GM18505 (cell line): ENCODE data around the gene SPAG5.

Experiments
- ATAC-seq: cut with Tn5 transposase; IDR thresholded peaks from one replicate; pipeline ENCODE4 v1.9.1; 2021; ENCODE audit not compliant: unreplicated experiment
- POLR2A ChIP-seq: IDR thresholded peaks from 4 replicates; pipeline ENCODE4 v1.6.1; 2011; ENCODE audit warnings: borderline replicate concordance; ENCODE audit not compliant: insufficient read depth, insufficient read length; ENCODE audit errors: extremely low read depth

SPAG5 gene

DNA sequence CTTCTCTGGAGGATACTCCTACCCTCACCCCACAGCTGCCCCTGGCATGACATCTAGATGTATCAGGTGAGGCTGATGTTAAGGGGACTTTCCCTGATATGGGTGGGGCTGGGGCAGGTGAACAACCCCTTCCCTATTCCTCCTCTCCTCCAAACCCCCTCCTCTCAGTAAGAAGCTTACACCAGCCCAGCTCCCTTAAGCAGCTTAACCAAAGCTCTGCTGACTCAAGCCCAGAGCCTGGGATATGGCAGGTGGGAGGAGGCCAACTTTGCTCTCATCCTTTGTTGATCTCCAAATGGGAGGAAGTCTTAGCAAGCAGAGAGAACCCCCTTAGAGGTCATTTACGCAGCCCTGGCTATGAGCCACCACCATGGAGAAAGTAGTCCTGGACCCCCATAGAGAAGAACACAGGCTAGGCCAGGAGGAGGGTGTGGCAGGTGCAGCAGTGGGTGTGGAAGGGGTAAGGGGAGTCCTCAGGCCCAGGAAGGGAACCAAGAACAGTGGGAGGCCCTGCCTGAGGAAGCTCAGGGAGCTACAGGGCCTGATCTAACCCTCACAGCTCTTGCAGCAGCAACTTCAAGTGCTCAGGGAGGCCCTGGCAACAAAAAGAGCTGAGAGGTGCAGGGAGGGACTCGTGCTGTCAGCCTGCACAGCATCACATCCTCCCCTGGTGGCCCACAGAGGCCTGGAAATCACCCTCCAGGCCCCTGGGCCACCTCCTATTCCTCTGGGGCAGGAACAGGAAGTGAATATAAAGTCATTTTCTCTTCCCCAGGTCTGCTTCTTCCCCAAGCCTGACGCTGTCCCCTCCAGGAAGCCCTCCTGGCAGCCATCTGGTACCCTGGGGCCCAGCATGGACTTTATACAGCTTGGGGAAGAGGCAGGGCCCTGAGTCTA is 49.3 kb downstream of the SPAG5 start:
- ATAC-seq: no peak
- peak; percentile 45 for TF ChIP-seq POLR2A

DNA sequence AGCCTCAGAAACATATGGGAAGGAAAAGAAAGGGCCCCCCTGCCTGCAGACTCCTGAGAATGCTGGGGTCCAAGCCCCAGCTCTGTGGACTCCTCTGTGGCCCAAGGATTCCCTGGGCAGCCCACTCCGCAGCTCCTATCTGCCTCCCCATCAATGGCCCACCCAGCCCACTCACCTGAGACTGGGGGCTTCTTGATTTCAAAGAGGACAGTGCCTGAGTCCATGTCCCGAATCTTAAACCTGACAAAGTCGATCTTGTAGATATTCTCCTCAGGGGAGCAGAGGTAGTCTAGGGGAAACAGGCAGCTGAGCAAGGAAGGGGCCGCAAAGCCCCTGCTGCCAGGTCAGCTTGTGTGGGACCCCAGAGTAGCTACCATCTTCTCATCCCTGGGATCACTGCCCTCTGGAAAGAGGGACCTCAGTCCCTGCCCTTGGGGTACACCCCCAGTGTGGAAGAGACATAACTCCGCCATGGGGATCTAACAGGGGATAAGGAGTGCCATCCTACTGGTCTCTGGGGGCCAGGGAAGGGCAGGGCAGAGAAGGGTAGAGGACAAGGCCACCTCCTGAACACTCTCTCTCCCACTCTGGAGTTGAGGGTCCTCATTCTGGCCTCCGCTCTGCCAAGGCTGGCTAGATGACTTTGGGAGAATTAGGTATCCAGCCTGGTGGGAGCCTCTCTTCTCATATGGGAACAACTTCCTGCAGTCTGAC is 50.3 kb downstream of the SPAG5 start:
- ATAC-seq: no peak
- no peak for TF ChIP-seq POLR2A

DNA sequence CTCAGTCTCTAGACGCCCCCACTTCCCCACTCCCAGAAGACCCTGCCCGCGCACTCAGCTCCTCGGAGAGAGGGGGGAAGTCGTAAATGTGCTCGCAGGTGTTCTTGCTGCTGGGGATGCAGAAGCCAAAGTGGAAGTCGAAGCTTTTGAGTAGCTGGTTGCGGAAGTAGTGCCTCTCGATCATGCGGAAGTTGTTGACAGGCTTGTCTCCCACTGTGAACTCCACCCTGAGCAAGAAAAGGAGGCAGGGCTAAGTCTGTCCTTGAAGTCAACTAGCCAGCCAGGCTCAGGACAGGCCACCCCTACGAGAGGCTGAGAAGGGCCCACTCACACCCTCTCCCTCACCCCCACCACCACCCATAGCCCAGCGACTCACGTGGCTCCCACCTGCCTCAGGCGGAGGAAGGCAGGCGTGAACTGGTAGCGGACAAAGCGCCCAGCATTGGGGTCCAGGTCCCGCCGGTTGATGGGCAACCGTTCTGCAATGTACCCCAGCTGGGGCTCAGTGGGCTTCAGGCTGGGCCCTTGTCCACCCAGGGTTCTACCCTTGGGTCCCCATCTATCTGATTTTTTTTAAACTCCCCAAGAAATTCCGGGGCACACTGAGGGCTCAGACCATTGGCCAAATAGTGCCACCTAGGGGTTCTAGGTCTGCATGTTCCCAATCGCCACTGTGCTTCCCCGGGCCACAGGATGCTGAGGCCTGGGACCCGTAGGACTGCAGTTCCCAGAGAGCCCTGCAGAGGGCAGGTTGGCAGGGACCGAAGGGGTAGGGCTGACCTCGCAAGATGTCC is 51.0 kb downstream of the SPAG5 start:
- peak; percentile 55 for TF ChIP-seq POLR2A
- peak; percentile 31 for ATAC-seq

DNA sequence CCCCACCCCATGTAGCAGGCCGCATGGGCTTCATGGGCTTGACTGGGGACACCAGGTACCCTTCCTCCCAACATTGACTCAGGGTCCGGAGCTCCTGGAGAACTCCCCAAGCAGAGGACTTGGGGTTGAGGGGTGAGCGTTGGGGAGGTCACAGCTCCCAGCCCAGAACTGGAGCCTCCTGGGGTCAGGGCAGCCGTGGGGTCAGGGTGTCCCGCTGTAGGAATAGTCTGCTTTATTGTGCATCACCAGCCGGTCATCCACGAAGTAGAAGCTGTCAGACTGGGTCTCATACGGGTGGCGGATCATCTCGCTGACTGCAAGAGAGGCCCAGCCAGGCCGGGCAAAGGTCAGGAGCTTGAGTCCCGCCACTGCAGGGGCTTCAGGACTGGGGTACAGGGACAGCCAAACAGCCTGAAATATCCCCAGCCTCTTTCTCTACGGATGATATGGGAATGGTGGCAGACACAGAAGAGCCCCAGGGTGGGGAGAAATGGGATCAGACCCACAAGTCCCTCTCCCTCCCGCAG is 51.7 kb downstream of the SPAG5 start:
- TF ChIP-seq POLR2A: no peak
- no peak for ATAC-seq

DNA sequence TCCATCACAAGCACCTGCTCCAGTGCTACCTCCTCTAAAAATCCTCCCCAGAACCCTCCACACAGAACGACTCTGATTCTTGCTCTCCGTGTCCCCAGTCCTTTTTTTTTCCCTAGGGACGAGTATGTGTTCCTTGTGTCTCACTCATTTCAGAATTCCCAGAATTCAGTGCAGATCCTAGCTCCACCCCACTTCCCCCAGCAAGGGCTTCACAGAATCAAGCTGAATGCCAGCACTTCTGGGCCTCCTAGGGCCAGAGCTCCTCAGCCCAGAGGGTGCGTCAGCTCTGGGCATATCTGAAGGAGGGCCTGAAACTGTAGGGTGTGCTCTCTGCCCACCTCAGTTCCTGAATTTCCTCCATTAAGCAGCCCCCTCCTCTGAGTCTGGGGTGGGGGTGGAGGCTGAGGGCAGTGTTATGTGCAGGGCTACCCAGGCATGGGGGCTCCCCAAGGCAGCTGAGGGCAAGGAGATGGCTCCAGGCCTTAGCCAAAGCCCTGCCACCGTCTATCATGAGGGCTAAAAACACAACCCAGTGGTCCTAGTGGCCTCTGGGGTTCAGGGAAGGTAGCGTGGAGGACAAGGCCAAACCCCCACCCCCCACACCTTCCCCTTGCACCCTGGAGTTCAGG is 52.9 kb downstream of the SPAG5 start:
- TF ChIP-seq POLR2A: no peak
- ATAC-seq: no peak

DNA sequence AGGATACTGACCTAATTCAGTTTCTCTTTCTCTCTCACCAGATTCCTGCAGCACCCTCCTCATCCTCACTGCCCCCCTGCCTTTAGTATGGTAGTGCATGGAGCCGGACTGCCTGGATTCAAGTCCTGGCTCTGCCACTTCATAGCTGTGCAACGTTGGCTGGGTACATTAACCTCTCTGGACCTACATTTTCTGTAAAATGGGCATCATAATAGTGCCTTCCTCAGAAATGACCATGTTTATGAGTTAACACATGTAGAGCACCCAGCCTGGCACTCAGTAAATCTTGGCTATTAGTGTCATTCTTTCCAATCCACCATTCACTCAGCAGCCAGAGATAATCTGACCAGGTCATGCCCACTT is 53.7 kb downstream of the SPAG5 start:
- no peak for ATAC-seq
- TF ChIP-seq POLR2A: no peak

DNA sequence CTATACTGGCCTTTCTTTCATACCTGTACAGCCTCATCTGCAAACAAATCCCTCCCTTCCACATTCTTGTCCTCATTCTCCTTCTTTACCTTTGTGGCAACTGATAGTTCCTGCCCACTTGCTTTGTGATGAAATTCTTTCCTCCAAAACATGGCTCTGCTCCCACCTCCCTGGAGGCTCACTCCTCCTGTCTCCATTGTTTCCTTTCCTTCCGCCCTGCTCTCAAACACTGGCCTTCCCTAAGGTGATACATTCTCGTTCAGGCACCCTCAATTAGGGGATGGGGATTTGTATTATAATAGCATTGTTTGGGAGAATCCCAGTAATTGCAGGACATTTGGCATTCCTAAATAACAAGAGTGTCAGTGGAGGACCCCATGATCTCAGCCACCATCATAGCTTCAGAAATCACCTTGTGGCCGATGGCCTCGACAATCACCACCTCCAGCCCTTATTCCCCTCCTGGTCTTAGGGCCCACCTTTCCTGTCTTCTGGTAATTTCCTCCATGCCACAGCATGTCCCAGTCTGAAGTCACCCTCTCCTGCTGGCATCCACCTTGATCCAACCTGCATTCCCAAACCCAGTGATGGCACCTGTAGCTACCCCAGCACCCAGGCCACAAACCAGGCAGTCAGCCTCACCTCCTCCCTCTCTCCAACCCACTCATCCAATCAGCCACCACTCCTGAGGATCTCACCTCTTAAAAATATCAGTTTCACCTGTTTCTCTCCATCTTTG is 54.3 kb downstream of the SPAG5 start:
- TF ChIP-seq POLR2A: no peak
- no peak for ATAC-seq

DNA sequence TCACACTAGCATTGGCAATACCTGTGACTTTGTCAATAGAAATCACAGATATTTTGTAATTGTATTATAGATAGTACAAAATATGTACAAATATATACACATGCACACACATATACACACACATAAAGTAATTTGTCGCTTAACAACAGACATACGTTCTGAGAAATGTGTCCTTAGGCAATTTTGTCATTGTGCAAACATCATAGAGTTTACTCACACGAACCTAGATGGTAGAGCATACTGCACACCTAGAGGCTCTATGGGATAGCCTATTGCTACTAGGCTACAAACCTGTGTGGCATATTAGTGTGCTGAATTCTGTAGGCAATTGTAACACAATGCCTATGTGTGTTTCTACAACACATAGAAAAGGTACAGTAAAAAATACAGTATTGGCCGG is 57.4 kb downstream of the SPAG5 start:
- ATAC-seq: no peak
- no peak for TF ChIP-seq POLR2A

DNA sequence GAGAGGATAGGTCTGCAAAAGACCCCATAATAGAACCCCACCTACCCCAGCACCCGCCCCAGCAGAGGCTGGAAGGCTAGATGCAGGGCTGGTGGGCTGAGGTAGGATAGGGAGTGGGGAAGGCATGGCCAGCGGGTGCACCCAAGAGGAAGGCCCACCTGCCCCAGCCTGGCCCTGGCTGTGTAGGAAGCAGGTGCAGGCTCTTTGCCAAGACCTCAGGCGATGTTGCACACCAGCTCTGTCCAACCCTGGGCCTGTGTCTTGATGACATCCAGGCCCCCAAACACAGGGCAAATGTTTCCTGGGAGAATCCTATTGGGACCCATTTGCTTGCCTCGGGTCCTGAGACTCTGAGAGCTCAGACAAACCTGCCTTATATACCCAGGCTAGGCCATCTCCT is 58.6 kb downstream of the SPAG5 start:
- no peak for TF ChIP-seq POLR2A
- no peak for ATAC-seq

DNA sequence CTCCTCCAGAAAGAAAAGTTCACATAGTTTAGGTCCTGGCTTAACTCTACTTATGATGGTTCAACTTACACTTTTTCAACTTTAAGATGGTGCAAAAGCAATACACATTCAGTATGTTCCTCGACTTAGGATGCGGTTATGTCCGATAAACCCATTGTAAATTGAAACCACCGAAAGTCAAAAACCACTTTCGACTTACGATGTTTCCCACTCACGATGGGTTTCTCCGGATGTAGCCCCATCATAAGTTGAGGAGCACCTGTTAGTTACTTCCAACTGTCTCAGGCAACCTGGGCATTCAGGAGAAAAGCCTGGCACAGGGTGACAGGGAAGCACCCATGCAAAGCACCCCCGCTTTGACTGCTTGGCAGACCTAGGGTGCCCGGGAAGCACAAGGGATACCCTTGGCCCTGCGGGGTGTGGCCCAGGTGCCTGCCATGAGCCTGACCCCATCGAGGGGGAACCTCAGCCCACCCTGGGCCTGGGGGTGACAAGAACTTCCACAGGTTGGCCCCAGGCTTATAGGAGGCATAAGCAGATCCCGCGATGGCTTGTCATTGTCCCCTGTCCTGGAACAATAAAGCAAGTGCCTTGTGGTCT is 60.4 kb downstream of the SPAG5 start:
- no peak for TF ChIP-seq POLR2A
- ATAC-seq: no peak

DNA sequence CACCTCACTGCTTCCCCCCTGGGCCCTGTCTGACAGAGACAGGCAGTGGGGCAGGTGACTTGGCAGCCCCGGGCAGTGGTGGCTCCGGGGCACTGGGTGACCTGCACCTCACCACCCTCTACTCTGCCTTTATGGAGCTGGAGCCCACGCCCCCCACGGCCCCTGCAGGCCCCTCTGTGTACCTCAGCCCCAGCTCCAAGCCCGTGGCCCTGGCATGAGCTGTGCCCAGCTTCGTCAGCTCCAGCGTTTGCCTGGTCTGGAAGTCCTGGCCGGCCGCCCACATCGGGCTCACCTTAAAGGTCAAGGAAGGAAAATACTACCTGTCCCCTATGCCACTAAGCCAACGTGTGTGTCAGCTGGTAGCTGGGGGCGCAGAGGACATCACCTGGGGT is 61.6 kb downstream of the SPAG5 start:
- no peak for ATAC-seq

More for the DNA sequence above, 61.6 kb downstream of the SPAG5 start:
- no peak for TF ChIP-seq POLR2A
